ENCODE measurements around the gene RTN4RL1.
A peak's percentile ranks its signal among the peaks of the same experiment; 100 is the strongest.

RTN4RL1 gene

DNA sequence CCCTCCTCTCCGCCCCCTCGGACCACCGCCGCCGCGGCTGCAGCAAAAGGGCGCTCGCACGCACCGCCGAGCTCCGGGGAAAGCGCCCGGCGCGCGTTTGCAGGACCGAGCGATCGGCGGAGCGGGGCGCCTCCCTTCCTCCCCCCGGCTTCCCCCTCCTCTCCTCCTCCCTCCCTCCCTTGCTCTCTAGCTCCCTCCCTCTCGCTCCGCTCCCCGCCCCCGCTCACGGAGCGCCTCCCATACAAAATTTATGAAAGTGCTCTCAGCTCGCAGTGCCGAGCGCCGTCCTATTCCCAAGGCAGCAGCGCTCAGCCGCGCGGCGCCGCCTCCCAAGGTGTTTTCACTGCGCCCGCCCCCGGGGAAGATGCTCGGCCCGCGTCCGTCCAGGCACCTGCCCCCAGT, at the start of gene RTN4RL1:
Gene RTN4RL1, minus strand, starts transcription at position 115 of the 402 bp plus-strand sequence. CDS start 469 bp downstream, outside the sequence.
- DNase-seq (ENCODE audit: low read depth in 2 of 2): peak in 1 of 2 donors; percentile 54

GRCh38 chr17:2074919-2075318, 49.8 kb upstream of the RTN4RL1 start:
- no peak for DNase-seq (ENCODE audit: low read depth in 2 of 2)

DNA sequence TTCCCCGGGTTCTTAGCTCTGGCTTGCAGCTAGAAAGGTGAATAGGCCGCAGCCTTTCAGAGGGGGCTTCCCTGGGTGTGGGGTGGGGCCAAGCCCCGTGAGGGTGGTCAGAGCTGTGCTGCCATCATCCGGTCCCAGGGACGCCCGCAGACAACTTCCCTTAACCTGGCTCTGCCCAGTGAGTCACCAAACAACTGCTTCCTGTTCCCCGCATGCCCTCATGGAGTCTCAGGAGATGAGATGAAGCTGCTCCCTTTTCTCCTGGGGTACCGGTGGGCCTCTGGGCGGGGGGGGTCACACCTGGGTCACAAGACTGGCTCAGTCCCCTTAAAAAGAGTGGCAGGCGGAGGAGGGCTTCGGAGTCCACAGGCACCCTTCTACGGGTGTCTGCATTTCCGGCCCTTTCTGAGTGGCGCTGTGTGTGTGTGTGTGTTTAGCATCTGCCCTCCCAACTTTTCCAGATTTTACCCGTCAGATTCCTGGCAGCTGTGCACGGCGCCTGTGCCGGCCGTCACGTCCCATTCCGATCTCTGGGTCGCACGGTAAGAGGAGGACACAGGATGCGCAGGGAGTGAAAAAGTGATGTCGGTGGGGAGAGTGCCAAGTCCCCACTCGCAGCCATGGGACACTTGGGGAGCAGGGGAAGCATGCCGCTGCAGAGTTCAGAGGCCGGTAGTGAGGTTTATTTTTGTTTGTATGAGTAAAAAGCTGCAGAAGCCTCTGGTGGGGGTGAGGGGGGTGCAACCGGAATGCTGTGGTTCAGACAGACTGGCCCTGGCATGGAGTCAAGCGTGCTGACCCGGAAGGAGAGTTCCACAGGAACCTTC, 46.5 kb upstream of the RTN4RL1 start:
- no peak for DNase-seq (ENCODE audit: low read depth in 2 of 2)

DNA sequence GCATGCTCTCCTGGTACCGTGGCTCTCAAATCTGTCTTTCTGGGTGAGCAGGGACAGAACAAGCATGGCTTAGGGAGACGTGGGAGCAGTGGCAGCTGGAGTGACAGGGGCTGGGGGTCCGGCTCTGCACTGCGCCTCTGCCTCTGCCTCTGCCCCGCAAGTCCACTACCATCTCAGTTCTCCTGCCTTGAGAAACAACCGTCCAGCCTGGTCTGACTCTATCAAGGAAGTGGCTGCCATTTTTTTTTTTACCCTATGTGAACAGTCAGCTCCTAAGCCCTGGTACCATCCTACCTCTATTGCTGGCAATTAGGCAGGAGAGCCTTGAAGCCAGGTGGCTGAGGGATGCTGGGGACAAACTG, 45.9 kb upstream of the RTN4RL1 start:
- no peak for DNase-seq (ENCODE audit: low read depth in 2 of 2)

DNA sequence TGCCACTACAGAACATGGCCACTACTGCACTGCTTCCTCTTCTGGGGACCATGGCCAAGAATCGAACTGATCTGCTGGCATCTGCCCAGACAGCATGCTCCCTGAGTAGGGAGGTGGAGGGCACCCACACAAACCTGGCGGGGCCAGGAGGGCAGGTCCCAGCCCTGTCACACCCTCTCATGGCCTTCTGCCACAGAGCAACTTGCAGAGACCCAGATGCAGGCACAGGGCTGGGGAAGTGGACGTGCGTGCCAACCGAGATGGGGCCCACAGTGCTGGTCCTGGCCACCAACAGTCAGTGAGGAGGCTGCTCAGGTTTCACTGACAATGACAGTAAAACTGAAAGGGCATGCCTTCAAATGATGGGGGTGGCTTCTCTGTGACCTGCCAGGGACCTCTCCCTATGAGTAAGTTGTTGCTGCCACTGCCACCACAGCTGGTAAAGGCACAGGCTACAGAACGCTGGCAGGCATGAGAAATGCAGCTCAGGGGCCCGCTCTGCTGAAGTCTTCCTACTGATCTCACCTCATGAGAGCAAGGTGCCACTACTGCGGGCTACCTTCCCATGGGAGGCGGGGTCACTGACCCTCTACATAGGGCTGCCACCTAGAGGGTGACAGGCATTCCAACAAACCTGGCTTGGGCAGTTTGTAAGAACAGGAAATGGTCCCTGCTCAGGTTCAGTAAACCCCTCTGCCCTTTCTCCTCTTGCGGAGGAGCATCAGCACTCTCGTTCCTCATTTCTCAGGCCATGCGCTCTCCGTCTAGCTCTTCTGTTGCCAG, 45.3 kb upstream of the RTN4RL1 start:
- peak; percentile 74 to 78 for DNase-seq (ENCODE audit: low read depth in 2 of 2)

DNA sequence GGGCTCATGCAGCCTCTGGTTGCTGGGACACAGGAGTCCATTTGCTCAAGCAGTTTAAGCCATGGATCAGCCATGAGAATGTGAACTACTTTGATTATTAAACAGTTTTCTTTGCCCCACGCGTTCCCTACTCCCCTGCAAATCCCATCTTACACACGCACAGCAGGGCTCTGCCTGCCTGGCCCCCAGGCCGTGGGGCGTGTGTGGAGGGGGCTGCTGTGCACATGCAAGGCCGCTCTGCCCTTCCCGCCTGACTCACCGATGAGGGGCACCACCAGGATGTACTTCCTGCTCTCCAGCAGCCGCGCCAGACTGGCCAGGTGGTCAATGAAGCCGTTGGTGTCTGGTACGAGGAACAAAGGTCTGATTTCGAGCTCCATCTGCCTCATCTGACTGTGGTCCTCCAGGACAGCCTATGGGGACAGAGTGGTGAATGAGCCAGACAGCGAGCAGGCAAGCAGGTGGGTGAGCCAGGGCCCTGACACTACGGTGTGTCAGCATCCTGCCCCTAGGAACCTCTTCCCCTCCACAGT, 43.5 kb upstream of the RTN4RL1 start:
- no peak for DNase-seq (ENCODE audit: low read depth in 2 of 2)

DNA sequence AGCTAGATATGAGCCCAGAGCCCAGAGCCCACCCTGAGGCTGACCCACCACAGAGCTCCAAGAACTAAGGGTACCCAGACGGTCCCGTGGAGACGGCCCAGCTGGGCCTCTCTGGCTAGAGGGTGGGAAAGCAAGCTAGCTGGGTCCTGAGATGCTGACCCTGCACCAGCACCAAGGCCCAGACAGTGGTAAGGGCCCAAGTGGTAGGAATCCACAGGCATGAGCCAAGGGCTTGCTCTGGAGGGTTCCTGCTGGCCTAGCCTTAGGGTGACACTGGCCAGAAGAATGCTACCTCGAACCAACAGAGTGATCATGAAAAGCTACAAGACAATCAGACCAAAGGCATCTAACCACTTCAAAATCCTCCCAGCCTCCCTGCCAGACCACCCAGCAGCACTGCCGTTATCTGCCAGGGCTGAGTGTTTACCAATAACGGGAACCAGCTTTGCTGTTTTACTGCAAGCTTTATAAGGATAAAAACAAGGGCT, 42.9 kb upstream of the RTN4RL1 start:
- DNase-seq (ENCODE audit: low read depth in 2 of 2): no peak

- no peak for DNase-seq (ENCODE audit: low read depth in 2 of 2)
Measured at GRCh38 chr17:2067608-2068024, 42.5 kb upstream of the RTN4RL1 start.

- DNase-seq (ENCODE audit: low read depth in 2 of 2): no peak
Measured at GRCh38 chr17:2067048-2067561, 42.0 kb upstream of the RTN4RL1 start.

DNA sequence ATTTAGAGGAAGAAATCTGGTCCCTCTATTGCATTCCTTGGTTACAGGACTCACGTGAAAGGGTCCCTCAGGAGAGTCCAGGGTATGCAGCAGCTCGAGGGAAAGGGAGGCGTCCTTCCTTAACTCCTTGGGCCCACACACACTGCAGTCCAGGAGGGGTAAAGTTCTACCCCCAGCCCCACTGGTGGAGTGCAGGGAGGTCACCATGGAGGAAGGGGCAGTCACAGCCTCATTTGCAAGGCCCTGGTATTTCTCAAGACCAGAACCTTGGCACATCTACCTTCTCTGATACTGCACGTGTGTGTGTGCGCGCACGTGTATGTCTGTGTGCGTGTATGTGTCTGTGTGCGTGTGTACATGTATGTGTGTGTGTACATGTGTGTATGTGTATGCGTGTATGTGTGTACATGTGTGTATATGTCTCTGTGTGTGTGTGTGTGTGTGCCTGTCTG, 40.8 kb upstream of the RTN4RL1 start:
- no peak for DNase-seq (ENCODE audit: low read depth in 2 of 2)

DNA sequence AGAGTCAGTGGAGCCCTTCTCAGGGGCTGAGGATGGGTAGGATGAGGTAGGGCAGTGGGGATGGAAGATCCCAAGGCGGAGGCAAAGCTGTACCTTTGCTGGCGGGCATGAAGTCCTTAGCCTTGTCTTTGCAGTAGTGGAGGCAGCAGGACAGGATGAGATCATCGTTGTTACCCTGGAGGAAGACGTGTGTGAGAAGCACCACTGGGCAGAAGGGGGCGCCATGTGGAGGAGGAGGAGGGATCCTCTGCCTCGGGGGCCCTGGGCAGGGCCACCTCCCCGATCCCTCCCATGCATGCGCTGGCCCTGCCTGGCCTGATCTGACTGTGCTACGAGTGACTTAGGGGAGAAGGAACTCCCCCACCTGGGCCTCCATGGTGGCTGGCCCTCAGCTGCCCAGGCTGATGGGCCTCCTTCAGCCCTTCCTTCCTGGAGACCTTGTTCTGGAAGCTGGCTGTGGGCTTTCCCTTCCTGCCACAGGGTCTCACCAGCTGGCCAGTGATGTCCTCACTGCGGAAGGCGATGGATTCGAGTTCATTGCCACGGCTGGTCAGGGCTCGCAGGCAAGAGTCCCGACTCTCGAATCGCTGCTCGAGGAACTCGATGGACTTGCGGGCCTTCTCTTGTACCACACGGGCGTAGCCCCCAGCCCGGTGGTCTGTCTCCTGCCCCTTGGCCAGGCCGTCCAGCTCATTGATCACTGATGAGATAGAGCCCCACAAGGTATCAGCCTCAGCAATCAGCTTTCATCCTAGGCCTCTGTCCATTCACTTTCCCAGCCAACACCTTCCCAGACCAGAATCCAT, 40.0 kb upstream of the RTN4RL1 start:
- peak; percentile 63 to 76 for DNase-seq (ENCODE audit: low read depth in 2 of 2)

GRCh38 chr17:2064520-2064971, 39.4 kb upstream of the RTN4RL1 start:
- no peak for DNase-seq (ENCODE audit: low read depth in 2 of 2)

DNA sequence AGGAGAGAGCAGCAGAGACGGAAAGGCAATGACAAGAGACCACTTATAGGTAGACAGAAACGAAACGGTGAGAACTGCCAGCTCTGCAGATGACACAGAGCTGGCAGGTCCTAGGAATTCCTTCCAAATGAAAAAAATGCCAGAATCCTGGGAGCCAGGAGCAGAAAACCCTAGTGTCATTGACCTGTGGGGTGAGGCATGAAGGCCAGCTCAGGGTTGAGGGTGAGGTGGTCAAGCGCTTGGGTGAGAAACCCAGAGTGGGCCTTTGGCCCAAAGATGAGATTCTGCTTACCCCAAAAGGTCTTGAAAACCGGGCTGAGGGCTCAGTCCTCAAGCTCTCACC, 39.0 kb upstream of the RTN4RL1 start:
- no peak for DNase-seq (ENCODE audit: low read depth in 2 of 2)

DNA sequence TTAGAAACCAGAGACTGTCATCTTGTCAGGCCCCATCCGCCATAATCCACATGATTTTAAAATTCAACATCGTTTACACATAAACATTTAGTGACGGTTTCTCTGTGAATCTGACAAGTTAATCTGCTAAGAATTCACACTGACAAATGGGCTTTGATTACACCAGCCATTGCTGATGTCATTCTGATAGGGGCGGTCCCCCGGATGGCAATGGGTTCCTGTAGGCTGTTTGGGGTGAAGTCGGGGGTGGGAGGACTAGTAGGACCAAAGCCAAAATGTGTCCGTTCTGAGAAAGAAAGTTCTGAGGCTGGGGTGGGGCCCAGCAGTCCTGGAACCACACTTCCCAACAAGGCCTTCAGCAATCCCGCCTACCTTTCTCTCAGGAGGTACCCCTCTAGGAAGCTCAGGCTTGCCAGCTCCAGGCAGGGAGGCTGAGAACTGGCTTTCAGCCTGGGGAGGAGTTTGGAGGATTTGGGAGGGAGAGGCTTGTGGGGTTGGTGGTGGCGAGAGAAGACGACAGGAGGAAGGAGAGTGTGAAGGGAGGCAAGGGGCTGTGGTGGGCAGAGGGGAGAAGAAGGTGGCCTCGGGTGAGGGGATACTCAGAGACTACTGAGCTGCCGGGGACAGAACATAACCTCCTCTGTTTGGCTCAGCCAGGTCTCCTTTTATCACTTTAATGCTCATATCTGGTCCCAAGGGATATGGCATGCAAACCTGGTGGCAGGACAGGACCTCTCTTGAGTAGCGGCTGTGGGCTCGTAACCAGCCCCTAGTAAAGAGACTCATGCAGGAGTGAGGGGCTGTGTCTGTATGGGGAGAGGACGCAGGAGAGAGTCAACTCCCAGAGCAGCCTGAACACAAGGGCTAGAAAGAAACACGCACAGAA, 38.4 kb upstream of the RTN4RL1 start:
- no peak for DNase-seq (ENCODE audit: low read depth in 2 of 2)

DNA sequence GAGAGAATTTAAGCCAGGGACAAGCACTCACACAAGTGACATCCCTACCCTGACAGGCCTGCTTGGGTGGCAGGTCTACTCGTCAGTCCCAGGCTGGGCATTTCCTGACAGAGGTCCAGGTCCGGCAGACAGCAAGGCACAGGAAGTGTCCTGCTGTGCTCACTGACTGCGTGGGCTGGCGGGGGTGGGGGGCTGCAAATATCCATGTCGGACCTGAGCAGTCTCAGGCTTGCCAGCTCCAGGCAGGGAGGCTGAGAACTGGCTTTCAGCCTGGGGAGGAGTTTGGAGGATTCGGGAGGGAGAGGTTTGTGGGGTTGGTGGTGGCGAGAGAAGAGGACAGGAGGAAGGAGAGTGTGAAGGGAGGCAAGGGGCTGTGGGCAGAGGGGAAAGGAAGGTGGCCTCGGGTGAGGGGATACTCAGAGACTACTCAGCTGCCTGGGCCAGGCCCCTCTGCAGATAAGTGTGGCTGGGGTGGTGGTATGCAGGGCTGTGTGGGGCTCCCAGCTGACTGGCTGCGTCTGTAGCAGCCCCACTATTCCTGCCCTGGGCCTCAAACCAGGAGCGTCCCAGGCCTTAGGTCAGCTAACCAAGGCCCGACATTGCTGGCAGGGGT, 37.5 kb upstream of the RTN4RL1 start:
- no peak for DNase-seq (ENCODE audit: low read depth in 2 of 2)

DNA sequence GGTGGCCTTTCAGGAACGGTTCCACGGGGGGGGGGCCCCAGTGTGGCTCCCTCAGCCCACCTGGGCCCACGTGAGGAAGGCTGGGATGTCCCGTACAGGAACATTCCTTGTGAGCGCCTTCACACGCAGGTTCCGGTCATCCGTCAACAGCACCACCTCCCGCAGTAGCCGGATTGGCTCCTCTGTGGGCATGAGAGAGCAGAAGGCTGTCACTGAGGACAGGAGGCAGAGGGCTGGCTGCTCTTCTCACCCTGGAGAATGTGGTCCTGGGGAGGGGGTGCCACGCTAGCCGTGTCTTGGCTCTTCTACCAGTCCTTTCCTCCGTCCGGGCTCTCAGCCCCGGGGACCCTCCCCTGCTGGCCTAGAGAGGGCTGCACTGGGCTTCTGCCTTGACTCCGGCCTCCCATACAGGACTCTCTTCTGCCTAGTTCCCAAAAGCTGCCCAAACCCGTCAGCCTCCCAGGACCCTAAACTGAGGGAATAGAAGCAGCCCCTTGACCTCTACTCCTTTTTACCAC, 36.4 kb upstream of the RTN4RL1 start:
- DNase-seq (ENCODE audit: low read depth in 2 of 2): no peak

DNA sequence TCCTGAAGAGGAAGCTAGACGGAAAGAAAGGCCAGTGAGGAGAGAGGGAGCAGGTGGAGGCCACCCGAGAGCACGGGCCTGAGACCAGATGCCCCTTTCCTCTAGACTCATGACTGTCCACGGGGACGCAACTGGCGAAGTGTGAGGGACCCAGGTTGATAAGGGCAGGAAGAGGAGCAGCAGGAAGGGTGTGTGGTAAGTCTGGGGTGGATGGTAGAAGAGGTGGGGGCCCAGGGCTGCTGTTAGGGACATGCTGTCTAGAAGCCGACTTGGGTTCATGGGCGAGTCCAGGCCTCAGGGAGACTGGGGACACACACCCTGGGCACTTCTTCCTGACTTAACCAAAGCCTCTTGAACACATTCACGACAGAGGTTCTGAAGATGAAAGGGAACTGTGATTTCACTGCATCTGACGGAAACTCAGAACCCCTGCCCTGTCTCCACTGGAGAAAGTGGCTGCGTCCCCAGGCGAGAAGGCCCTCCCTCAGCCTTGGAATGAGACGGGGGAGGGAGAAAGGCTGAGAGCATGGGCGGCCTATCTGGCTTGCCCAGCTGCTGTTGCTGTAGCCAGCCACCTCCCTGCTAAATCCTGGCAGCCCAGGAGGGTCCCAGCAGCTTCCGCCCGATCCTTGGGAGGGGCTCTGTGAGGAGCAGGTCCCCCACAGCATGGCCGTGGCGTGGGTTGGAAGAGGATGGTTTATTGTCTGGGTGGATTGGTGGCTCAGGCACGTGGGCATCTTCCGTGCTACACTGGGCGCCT, 35.7 kb upstream of the RTN4RL1 start:
- no peak for DNase-seq (ENCODE audit: low read depth in 2 of 2)

GRCh38 chr17:2060385-2060658, 35.2 kb upstream of the RTN4RL1 start:
- DNase-seq (ENCODE audit: low read depth in 2 of 2): no peak

Data from stimulated activated CD4-positive, alpha-beta T cell treated with anti-CD3 and anti-CD28 coated beads, Interleukin-15, amount 100 ng/mL, for 48 hours (primary cell).